Measurements from ENCODE around the gene RANBP17.
"Not testable (repeated sequence)": the region's sequence is repeated elsewhere in the genome, so short reads cannot be mapped to it uniquely, and the experiment has no call there.

Gene RANBP17

DNA sequence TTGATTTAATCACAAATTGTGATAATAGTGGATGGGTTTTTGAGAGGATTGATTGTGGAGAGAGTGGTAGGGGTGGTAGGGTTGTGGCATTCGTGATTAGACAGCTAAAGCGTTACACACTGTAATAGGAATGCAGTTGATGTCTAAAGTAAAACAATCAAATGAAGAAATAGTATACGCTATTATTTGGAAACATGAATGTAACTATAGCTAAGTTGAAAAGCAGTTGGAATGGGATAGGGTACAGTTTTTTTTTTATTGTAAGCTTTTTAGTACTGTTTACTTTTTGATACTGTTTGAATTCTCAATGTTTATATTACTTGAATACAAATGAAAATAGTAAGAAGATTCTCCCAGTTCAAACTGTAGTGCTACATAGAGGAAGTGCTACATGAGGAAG is 51.8 kb downstream of the RANBP17 start:
- DNase-seq (ENCODE audit: insufficient read length, low spot score) (no peak), FAIRE-seq (no peak)
- TF ChIP-seq, protein P1, sequence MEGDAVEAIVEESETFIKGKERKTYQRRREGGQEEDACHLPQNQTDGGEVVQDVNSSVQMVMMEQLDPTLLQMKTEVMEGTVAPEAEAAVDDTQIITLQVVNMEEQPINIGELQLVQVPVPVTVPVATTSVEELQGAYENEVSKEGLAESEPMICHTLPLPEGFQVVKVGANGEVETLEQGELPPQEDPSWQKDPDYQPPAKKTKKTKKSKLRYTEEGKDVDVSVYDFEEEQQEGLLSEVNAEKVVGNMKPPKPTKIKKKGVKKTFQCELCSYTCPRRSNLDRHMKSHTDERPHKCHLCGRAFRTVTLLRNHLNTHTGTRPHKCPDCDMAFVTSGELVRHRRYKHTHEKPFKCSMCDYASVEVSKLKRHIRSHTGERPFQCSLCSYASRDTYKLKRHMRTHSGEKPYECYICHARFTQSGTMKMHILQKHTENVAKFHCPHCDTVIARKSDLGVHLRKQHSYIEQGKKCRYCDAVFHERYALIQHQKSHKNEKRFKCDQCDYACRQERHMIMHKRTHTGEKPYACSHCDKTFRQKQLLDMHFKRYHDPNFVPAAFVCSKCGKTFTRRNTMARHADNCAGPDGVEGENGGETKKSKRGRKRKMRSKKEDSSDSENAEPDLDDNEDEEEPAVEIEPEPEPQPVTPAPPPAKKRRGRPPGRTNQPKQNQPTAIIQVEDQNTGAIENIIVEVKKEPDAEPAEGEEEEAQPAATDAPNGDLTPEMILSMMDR (IDR thresholded peaks at IDR 0.05; ENCODE audit: insufficient read depth, missing control alignments) = no peak

DNA sequence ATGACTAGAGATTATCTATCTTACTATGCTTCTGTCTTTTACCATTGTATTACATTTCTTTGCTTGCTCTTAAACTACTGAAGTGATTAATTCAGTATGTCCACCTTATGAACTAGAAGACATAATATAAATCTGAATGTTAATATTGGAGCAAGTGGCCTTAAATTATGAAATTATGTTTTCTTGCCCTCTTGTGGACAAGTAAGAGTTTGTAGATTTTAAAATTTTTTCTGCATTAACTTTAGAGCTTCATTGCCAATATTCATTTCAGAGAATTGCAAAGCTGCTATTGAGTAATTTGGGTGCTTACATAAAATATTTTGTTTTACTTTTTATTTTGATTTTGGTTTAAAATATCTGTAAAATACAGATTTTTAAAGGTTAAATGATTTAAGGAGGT is 55.3 kb downstream of the RANBP17 start:
- DNase-seq (ENCODE audit: insufficient read length, low spot score) = no peak
- TF ChIP-seq, protein P1 (IDR thresholded peaks at IDR 0.05; ENCODE audit: insufficient read depth, missing control alignments) = peak; percentile 10
- no peak for FAIRE-seq

DNA sequence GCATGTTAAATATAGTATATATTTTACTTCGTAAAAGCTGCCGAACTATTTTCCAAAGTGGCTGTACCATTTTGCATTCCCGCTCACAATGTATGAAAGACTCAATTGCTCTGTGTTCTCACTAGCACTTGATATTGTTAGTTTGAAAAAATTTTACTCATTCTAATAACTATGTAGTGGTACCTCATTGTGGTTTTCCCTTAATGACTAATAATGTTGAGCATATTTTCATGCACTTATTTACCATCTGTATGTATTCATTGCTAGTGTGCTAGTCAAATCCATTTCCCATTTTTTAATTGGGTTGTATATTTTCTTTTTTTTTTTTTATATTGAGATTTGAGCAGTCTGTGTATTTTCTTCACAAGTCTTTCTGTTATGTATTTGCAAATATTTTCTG is 58.4 kb downstream of the RANBP17 start:
- DNase-seq (ENCODE audit: insufficient read length, low spot score) (no peak), FAIRE-seq (no peak)
- TF ChIP-seq, protein P1 (IDR thresholded peaks at IDR 0.05; ENCODE audit: insufficient read depth, missing control alignments) = no peak

DNA sequence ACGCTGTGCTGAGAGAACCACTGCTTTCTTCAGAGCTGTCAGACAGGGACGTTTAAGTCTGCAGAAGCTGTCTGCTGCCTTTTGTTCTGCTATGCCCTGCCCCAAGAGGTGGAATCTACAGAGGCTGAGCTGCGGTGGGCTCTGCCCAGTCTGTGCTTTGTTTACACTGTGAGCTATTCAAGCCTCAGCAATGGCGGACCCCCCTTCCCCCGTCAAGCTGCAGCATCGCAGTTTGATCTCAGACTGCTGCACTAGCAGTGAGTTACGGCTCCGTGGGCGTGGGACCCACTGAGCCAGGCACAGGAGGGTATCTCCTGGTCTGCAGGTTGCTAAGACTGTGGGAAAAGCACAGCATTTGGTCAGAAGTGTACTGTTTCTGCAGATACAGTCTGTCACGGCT is 60.5 kb downstream of the RANBP17 start:
- not testable (repeated sequence) for DNase-seq (ENCODE audit: insufficient read length, low spot score); FAIRE-seq

DNA sequence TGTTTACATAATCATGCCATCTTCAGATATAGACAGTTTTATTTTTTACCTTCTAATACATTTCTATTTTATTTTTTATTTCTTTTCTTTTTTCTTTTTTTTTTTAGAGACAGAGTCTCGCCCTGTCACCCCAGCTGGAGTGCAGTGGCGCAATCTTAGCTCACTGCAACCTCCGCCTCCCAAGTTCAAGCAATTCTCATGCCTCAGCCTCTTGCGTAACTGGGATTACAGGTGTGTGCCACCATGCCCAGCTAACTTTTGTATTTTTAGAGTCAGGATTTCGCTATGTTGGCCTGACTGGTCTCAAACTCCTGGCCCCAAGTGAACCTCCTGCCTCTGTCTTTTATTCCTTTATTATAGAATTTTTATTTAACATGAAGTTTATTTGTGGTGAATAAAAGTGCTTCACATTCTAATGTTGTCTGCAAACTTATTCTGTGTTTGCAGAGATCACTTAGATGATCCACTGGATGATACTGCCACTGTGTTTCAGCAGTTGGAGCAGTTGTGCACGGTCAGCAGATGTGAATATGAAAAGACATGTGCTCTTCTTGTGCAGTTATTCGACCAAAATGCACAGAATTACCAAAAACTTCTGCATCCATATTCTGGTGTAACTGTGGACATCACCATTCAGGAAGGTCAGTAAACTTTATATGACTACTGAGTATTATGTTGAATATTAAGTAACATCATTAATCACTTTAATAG is 62.2 kb downstream of the RANBP17 start:
- no peak for DNase-seq (ENCODE audit: insufficient read length, low spot score)
- FAIRE-seq = peak; percentile 44
- TF ChIP-seq, protein P1 (IDR thresholded peaks at IDR 0.05; ENCODE audit: insufficient read depth, missing control alignments) = no peak

DNA sequence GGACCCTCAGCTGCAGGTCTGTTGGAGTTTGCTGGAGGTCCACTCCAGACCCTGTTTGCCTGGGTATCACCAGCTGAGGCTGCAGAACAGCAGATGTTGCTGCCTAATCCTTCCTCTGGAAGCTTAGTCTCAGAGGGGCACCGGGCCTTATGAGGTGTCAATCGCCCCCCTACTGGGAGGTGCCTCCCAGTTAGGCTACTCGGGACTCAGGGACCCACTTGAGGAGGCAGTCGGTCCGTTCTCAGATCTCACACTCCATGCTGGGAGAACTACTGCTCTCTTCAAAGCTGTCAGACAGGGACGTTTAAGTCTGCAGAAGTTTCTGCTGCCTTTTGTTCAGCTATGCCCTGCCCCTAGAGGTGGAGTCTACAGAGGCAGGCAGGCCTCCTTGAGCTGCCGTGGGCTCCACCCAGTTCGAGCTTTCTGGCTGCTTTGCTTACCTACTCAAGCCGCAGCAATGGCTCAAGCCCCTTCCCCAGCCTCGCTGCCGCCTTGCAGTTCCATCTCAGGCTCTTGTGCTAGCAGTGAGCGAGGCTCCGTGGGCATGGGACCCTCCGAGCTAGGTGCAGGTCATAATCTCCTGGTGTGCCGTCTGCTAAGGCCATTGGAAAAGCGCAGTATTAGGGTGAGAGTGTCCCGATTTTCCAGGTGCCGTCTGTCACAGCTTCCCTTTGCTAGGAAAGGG is 73.9 kb downstream of the RANBP17 start:
- FAIRE-seq; DNase-seq (ENCODE audit: insufficient read length, low spot score): not testable (repeated sequence)

DNA sequence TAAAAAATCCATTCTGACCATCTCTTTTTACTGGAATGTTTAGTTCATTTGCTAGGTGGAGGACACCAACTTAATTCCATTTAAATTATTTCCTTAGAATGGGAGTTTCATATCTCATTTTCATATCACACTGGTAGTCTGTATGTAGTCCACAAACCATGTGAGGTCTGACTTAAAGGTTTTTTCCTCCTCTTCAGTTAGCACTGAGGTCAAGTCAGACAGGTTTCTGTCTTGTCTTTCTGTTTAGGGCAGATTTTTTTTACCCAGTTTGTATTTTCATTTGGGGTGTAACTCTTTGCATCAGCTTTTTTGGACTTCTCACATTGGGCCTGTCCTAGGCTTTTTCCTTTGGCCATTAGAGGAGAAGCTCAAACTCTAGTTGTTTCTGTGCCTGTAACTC is 75.3 kb downstream of the RANBP17 start:
- TF ChIP-seq, protein P1 (IDR thresholded peaks at IDR 0.05; ENCODE audit: insufficient read depth, missing control alignments) = no peak
- DNase-seq (ENCODE audit: insufficient read length, low spot score) (no peak), FAIRE-seq (no peak)

DNA sequence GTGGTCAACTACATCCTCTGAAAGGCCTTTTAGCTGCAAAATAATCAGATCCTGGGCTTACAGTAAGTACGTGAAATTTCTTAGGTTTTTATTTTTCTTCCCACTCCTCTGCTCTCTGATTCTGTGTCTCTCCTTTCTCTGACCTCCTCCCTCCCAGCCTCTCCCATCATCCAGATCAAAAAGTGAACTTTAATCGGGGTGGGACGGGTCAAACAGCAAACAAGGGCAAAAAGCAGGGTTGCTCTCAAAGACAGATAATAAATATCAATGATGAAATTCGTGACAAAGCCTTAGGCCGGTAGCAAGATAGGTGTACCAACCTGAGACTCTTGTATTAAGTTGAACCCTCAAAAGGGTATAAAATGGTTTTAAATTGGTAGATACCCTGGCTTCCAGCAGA is 76.1 kb downstream of the RANBP17 start:
- FAIRE-seq (no peak), DNase-seq (ENCODE audit: insufficient read length, low spot score) (no peak)
- TF ChIP-seq, protein P1 (IDR thresholded peaks at IDR 0.05; ENCODE audit: insufficient read depth, missing control alignments) = no peak
